Activated naive CD4-positive, alpha-beta T cell treated with Interleukin-2 at 50 U/mL for 16 hours (primary cell): ENCODE results near the gene MON1A.
A peak's percentile ranks its signal among the peaks of the same experiment; 100 is the strongest.
"Not testable (repeated sequence)": the region's sequence is repeated elsewhere in the genome, so short reads cannot be mapped to it uniquely, and the experiment has no call there.

ENCODE experiments used
- DNase-seq: peaks from one replicate; pipeline ENCODE4 v3.0.0-alpha.2; 2020

Gene MON1A

GRCh38 chr3:49929291-49930167, at the start of gene MON1A:
Gene MON1A (minus strand): TSS chr3:49929811. CDS start chr3:49913346, 16,465 bp downstream.
- peak; percentile 90 for DNase-seq

- DNase-seq: no peak
Measured at GRCh38 chr3:49976942-49977341, 47.3 kb upstream of the MON1A start.

GRCh38 chr3:49972656-49973055, 43.0 kb upstream of the MON1A start:
- DNase-seq: no peak

- no peak for DNase-seq
Measured at GRCh38 chr3:49968346-49968745, 38.7 kb upstream of the MON1A start.

- no peak for DNase-seq
Measured at GRCh38 chr3:49967291-49967690, 37.7 kb upstream of the MON1A start.

GRCh38 chr3:49966233-49966942, 36.8 kb upstream of the MON1A start:
- no peak for DNase-seq

GRCh38 chr3:49955636-49956035, 26.0 kb upstream of the MON1A start:
- DNase-seq: no peak

- DNase-seq: no peak
Measured at GRCh38 chr3:49952924-49953323, 23.3 kb upstream of the MON1A start.

GRCh38 chr3:49942651-49943050, 13.0 kb upstream of the MON1A start:
- DNase-seq: no peak

GRCh38 chr3:49940667-49941249, 11.1 kb upstream of the MON1A start:
- no peak for DNase-seq

GRCh38 chr3:49939858-49940666, 10.5 kb upstream of the MON1A start, which contains the start of gene RBM6:
Gene RBM6 (plus strand): TSS chr3:49940150. CDS start chr3:49962642, 22,492 bp downstream.
- peak; percentile 95 for DNase-seq

GRCh38 chr3:49937090-49937489, 7.5 kb upstream of the MON1A start:
- DNase-seq: no peak

- DNase-seq: not testable (repeated sequence)
Measured at GRCh38 chr3:49932281-49932680, 2.7 kb upstream of the MON1A start.

- no peak for DNase-seq
Measured at GRCh38 chr3:49930922-49931321, 1.3 kb upstream of the MON1A start.

GRCh38 chr3:49930168-49930690, 618 bp upstream of the MON1A start:
- DNase-seq: no peak

- no peak for DNase-seq
Measured at GRCh38 chr3:49928481-49929017, 1.1 kb downstream of the MON1A start.

- no peak for DNase-seq
Measured at GRCh38 chr3:49927798-49928197, 1.8 kb downstream of the MON1A start.

- DNase-seq: no peak
Measured at GRCh38 chr3:49926117-49926728, 3.4 kb downstream of the MON1A start.

GRCh38 chr3:49925485-49925884, 4.1 kb downstream of the MON1A start:
- no peak for DNase-seq

GRCh38 chr3:49924683-49925082, 4.9 kb downstream of the MON1A start:
- DNase-seq: no peak

- not testable (repeated sequence) for DNase-seq
Measured at GRCh38 chr3:49917806-49918590, 11.6 kb downstream of the MON1A start.
